ENCODE measurements around the gene TUBGCP2.

The TUBGCP2 gene, protein sequence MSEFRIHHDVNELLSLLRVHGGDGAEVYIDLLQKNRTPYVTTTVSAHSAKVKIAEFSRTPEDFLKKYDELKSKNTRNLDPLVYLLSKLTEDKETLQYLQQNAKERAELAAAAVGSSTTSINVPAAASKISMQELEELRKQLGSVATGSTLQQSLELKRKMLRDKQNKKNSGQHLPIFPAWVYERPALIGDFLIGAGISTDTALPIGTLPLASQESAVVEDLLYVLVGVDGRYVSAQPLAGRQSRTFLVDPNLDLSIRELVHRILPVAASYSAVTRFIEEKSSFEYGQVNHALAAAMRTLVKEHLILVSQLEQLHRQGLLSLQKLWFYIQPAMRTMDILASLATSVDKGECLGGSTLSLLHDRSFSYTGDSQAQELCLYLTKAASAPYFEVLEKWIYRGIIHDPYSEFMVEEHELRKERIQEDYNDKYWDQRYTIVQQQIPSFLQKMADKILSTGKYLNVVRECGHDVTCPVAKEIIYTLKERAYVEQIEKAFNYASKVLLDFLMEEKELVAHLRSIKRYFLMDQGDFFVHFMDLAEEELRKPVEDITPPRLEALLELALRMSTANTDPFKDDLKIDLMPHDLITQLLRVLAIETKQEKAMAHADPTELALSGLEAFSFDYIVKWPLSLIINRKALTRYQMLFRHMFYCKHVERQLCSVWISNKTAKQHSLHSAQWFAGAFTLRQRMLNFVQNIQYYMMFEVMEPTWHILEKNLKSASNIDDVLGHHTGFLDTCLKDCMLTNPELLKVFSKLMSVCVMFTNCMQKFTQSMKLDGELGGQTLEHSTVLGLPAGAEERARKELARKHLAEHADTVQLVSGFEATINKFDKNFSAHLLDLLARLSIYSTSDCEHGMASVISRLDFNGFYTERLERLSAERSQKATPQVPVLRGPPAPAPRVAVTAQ

DNA sequence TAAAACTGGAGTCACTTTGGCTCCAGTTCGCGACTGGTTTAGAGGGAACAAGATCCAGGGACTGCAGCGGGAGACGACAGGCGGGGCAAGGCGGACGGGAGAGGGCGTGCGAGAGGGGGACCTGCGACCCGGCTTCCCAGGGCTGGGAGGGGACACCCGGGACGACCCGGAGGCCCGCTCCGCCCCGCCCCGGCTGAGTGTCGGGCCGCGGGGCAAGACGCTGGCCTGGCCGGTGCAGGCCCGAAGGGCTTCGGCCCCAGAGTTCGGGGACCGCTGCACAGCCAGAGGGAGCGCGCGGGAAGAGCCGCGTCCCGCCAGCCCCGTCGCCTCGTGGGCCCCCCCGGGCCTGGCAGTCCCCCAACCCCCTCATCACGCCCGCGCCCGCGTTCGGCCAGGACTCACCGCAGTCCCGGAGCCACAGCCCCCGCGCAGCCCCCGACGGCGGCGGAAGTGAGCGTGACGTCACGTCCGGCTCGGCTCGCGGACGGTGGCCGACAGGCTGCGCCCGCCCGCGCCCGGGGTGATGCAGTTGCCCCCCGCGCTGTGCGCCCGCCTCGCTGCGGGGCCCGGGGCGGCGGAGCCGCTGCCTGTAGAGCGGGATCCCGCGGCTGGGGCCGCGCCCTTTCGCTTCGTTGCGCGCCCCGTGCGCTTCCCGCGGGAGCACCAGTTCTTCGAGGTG, at the start of gene TUBGCP2, which contains the start of gene ZNF511:
TUBGCP2 (minus strand) TSS at position 452 of the 679 bp plus-strand sequence. CDS start 5,931 bp downstream, outside the sequence.
ZNF511 (plus strand) TSS at position 494 of the 679 bp plus-strand sequence; CDS start at position 524, 30 bp downstream.
- Mint-ChIP-seq H3K9me3 (no peaks in the 10 kb centered on the region), H3K36me3 (peaks cover 12% of the 10 kb centered on the region), H3K27ac (peak within 1 kb of the TSS; percentile 100), H3K27me3 (no peaks in the 10 kb centered on the region), H3K4me3 (peak within 1 kb of the TSS; percentile 98), H3K4me1 (peaks cover 18% of the 10 kb centered on the region)
- ATAC-seq (ENCODE audit: low read depth) (peak; percentile 69), DNase-seq (ENCODE audit: low spot score in 2 of 2) (peak; percentile 94 to 98)

DNA sequence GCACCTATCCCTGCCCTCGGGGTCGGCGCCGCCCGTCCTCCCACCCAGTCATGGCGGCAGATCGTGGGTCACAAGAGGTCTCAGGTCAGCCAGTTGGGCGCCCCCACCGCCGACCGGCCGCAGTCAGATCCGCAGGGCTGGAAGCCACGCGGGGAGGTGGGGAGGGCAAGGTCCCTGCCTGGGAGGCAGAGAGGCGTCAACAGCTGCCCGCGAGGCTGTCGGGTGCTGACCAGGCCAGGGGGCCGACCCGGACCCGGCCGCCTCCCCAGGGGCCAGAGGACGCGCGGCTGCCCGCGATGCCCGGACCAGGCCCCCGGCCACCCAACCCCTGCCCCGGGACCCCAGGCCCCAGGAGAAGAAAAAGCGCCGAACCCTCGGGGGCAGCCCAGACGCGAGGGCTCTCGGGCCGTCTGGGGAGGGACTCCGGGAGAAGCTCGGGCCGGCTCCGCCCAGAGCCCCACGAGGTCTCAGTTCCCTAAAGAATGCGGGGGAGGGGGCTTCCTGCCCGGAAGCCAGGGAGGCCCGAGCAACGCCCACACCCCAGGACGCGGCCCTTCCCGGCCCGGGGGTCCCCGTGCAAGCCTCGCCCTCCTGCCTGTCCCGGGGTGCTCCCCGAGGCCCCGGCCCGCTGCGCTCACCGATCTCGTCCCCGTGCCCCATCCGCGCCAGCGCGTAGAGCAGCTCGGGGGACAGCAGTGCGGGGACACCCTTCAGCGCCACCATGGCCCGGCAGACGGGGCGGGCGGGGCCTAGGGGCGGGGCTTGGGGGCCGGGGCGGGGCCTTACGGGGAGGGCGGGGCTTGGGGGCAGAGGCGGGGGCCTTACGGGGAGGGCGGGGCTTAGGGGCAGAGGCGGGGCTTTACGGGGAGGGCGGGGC, 48.9 kb upstream of the TUBGCP2 start, which contains the start of gene FUOM:
FUOM (minus strand) TSS at position 735 of the 877 bp plus-strand sequence; CDS start at position 723, 12 bp downstream.
- H3K36me3 Mint-ChIP-seq: peaks cover 3% of the 10 kb centered on the region
- peak within 1 kb of the TSS; percentile 35 for H3K27ac Mint-ChIP-seq
- H3K4me1 Mint-ChIP-seq: peaks cover 13% of the 10 kb centered on the region
- ATAC-seq (ENCODE audit: low read depth) (peak; percentile 86), DNase-seq (ENCODE audit: low spot score in 2 of 2) (peak; percentile 70 to 73)
- H3K9me3 Mint-ChIP-seq: no peaks in the 10 kb centered on the region
- no peaks in the 10 kb centered on the region for H3K27me3 Mint-ChIP-seq
- H3K4me3 Mint-ChIP-seq: peak within 1 kb of the TSS; percentile 83

DNA sequence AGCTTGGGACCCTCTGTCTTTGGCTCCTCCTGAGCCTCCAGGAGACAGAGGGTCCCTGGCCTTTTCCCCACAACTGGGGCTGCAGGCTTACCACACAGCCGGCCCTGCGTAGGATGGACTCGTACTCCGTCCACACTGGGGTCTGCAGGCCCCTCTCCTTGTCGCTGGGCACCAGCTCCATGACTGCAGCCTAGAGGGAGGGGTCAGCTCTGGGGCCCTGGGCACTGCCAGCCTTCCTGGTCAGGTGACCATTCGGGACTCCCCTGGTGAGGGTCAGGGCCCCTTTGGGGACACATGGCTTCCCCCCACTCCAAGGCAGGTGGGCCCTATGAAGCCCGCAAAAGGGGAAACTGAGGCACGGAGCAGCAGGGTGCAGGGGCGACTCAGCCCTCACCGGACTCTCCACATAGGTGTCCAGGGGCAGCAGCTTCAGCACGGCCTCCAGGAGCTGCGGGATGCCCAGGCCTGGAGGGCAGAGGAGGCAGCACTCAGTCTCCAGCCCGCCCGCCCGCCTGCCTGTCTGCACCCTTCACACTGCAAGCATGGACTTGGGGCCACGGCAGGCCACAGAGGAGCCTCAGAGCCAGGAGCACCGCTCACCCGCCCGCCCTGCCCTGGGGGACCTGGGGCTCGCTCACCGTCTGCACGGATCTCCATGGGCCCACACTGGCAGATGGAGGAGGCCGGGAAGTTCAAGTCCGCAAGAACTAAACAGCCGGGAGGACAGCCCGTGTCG, 48.0 kb upstream of the TUBGCP2 start:
- DNase-seq (ENCODE audit: low spot score in 2 of 2) (no peak), ATAC-seq (ENCODE audit: low read depth) (no peak)
- Mint-ChIP-seq H3K27me3 (no peaks in the 10 kb centered on the region), H3K27ac (no peak overlapping the region), H3K4me1 (peaks cover 9% of the 10 kb centered on the region), H3K9me3 (no peaks in the 10 kb centered on the region), H3K36me3 (peaks cover 3% of the 10 kb centered on the region), H3K4me3 (peak overlapping the region; percentile 77)

DNA sequence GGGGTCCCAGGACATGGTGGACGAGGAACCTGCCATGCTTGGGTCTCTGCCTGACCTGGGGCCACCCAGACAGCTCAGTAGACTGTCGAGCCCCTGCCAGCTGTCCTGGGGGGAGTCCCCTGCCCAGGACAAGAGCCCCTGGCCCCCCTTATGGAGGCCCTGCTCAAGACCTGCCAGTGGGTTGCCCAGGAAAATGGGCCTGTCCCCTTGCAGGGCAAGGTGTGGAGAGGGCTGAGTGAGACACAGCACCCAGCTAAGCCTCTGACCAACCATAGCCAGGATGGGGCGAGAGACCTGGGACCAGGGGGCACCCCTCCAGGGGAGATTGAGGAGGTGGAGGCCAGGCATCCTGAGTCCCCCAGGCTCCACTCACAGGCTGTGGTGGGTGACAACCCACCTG, 47.3 kb upstream of the TUBGCP2 start:
- ATAC-seq (ENCODE audit: low read depth) (no peak), DNase-seq (ENCODE audit: low spot score in 2 of 2) (no peak)
- no peaks in the 10 kb centered on the region for H3K36me3 Mint-ChIP-seq
- H3K4me3 Mint-ChIP-seq: peak overlapping the region; percentile 80
- H3K4me1 Mint-ChIP-seq: peaks cover 3% of the 10 kb centered on the region
- H3K27ac Mint-ChIP-seq: no peak overlapping the region
- no peaks in the 10 kb centered on the region for H3K9me3 Mint-ChIP-seq
- H3K27me3 Mint-ChIP-seq: no peaks in the 10 kb centered on the region

DNA sequence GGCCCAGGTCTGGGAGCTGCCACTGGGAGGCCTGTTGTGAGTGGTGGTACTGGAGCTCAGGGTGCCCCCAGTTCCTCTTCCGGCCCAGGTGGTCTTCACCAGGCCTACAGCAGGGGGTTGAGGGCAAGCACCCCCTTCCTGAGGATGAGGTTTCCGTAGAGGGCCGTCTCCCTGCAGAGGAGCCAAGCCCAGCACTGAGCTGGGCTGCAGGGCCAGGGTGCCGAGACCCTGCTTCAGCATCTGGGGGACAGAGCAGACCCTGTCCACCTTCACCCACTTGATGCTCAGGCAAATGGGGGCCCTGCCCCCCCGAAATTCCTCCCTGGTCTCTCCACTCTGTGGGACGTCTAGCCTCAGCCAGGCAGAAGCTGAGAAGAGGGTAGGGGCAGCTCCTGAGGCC, 46.6 kb upstream of the TUBGCP2 start:
- Mint-ChIP-seq H3K27ac (no peak overlapping the region), H3K9me3 (no peaks in the 10 kb centered on the region), H3K36me3 (no peaks in the 10 kb centered on the region), H3K4me1 (peaks cover 3% of the 10 kb centered on the region), H3K4me3 (no peak overlapping the region), H3K27me3 (no peaks in the 10 kb centered on the region)
- ATAC-seq (ENCODE audit: low read depth) (no peak), DNase-seq (ENCODE audit: low spot score in 2 of 2) (no peak)

DNA sequence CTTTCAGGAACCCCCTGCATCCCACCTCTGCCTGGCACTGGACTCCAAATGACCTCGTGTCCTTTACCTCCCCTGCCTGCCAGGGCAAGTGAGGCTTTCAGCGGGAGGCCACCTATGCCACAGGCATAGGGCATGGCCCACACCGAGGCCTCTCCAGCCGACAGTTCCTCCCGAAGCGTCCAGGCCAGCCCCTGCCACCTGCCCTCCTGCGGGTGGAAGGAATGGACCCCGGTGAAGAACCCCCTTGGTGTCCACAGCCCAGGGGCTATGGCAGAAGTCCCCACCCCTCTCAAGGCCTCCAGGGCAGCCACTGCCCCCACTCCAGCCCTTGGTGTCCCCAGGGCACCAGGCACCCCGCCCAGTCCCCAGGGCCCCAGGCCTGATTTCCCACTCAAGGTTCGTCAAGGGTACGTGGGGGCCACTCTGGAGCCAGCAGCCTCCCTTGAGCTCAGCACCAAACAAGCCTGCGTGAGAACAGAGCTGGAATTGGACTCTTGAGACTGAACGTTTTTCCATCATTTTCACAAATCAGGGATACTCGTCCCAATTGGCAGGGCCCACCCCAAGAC, 46.1 kb upstream of the TUBGCP2 start:
- ATAC-seq (ENCODE audit: low read depth): no peak
- H3K4me3 Mint-ChIP-seq: no peak overlapping the region
- no peak overlapping the region for H3K27ac Mint-ChIP-seq

DNA sequence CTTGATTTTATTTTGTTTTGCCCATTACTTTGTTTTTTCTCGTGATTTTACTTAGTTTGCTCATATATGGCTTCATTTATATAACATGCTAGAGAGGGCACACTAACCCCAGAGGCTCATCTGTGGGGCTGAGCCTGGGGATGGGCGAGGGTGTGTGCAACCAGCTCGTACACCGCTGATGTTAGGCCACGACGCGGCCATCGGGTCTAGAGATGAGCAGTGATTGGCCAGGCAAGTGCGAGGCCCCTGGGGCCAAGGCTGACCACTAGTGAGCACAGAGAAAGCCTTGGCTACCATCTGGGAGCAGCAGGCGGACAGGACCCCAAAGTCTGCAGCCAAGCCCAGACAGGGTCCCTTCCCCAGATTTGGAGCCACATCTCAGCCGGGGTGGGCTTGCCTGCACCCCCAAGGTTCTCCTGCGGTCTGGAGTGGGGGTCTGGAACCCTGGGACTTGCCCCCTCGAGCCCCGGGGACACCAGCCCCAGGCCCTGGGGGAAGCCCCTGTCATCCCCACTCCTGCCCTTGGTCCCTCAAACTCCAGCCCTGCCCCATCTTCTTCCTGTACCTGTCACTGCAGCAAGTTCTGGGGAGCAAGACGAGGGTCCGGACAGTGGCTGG, 45.4 kb upstream of the TUBGCP2 start:
- H3K36me3 Mint-ChIP-seq: no peaks in the 10 kb centered on the region

More for the DNA sequence above, 46.1 kb upstream of the TUBGCP2 start:
- no peak for DNase-seq (ENCODE audit: low spot score in 2 of 2)
- H3K9me3 Mint-ChIP-seq: no peaks in the 10 kb centered on the region
- H3K36me3 Mint-ChIP-seq: no peaks in the 10 kb centered on the region
- H3K27me3 Mint-ChIP-seq: no peaks in the 10 kb centered on the region
- H3K4me1 Mint-ChIP-seq: peaks cover 3% of the 10 kb centered on the region

DNA sequence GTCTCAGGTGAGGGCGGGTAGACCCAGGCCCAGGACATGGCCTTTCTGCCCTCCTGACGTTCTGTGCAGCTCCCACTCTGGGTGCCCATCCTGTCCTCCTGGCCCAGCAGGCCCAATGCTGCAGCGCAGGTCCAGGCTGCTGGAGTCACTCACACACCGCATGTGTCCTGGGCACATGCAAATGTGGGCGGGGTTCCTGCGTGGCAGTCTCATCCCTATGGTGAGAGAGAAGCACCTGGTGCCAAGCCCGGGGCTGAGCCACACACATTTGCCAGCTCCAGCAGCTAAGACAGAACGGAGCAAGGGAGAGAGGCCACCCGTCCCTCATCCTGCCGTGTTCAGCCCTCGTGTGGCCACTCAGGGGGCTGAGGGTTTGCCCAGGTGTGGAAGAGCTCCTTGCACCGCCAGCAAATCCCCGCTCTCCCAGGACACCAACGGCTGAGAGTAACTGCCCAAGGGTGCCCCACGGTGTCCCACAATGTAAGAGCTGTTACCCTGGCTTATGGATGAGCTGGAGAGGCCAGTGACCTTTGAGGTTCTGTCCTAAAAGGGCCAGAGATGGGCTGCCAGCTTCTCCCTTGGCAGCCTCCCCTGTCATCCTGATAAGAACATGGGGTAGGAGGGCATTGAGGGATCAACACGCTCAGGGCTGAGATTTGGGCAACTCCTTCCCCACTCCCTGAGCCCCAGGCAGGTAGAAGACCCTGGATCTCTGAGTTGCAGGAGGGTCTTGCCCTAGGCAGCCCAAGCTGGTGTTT, 44.7 kb upstream of the TUBGCP2 start:
- peaks cover 2% of the 10 kb centered on the region for H3K9me3 Mint-ChIP-seq
- no peak overlapping the region for H3K27ac Mint-ChIP-seq
- ATAC-seq (ENCODE audit: low read depth): no peak
- H3K27me3 Mint-ChIP-seq: peaks cover 6% of the 10 kb centered on the region
- peaks cover 8% of the 10 kb centered on the region for H3K4me1 Mint-ChIP-seq
- no peak overlapping the region for H3K4me3 Mint-ChIP-seq
- no peaks in the 10 kb centered on the region for H3K36me3 Mint-ChIP-seq
- DNase-seq (ENCODE audit: low spot score in 2 of 2): no peak

More for the DNA sequence above, 45.4 kb upstream of the TUBGCP2 start:
- H3K4me1 Mint-ChIP-seq: peaks cover 6% of the 10 kb centered on the region
- H3K27me3 Mint-ChIP-seq: peaks cover 3% of the 10 kb centered on the region
- no peak for DNase-seq (ENCODE audit: low spot score in 2 of 2)
- H3K9me3 Mint-ChIP-seq: peaks cover 1% of the 10 kb centered on the region
- no peak overlapping the region for H3K27ac Mint-ChIP-seq
- H3K4me3 Mint-ChIP-seq: no peak overlapping the region
- no peak for ATAC-seq (ENCODE audit: low read depth)

DNA sequence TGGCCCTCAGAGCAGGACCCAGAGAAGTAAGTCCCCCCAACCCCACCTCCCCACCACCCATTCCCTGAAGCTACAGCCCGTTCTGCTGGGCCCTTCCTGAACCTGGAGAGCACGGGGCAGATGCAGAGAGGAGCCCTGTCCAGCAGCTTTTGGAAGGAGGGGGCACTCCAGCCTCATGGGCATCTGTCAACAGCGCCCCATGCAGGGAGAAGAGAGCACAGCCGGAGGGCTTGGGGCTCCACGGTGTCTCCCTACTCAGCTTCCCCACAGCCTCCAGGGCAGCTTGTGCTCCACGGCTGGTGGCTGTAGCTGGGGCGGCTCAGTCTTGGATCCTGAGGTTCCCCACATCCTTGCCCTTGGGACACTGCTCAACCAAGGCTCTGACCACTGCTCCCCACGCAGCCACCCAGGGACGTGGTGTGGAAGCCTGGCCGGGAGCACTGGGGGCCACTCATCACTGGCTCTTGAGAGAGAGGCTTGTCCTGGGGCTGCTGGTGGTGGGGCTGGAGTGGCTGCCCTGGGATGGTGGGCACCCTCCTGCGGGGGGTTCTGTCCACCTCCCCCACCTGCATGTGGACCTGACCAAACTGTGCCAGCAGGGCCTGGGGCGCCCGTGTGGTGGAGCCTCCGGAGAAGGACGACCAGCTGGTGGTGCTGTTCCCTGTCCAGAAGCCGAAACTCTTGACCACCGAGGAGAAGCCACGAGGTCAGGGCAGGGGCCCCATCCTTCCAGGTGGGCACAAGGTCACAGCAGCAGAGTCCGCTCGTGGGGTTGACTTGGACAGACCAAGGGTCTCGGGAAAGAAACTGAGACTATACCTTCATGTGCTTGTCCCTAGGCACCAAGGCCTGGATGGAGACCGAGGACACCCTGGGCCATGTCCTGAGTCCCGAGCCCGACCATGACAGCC, 43.0 kb upstream of the TUBGCP2 start:
- ATAC-seq (ENCODE audit: low read depth) (no peak), DNase-seq (ENCODE audit: low spot score in 2 of 2) (no peak)
- Mint-ChIP-seq H3K27ac (no peak overlapping the region), H3K4me3 (no peak overlapping the region), H3K4me1 (peaks cover 8% of the 10 kb centered on the region), H3K9me3 (peaks cover 2% of the 10 kb centered on the region), H3K36me3 (no peaks in the 10 kb centered on the region), H3K27me3 (peaks cover 6% of the 10 kb centered on the region)

DNA sequence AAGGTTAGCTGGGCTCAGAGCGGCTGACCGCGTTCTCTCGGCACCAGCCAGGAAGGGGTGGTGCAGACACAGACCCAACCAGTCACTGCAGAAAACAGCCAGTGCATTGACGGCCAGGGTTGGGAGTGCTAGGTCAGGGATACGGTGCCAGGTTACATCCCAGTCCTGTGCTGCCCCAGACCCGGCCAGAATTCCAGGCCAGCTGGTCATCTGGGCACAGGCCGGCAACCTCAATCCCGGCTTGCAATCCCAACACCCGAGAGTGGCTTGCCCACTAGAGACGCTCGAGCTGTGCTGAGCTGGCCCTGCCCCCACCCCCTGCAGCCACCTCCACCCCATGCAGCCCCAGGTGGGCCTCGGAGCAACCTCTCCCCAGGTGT, 42.3 kb upstream of the TUBGCP2 start:
- Mint-ChIP-seq H3K27me3 (peaks cover 10% of the 10 kb centered on the region), H3K4me3 (no peak overlapping the region), H3K27ac (no peak overlapping the region), H3K9me3 (peaks cover 2% of the 10 kb centered on the region), H3K36me3 (no peaks in the 10 kb centered on the region), H3K4me1 (peaks cover 9% of the 10 kb centered on the region)
- no peak for ATAC-seq (ENCODE audit: low read depth)
- no peak for DNase-seq (ENCODE audit: low spot score in 2 of 2)

All from memory B cell (primary cell).